Osteoblast (primary cell): Measurements from ENCODE around the gene CCDC85A. TPM values are rescaled to one million over a fixed set of nuclear protein-coding genes. Genes with fewer than 3 reads are reported as not detected.

Source experiments
- DNase-seq: peaks from one replicate; pipeline ENCODE4 v3.0.0; 2011; ENCODE audit warnings: low spot score, mixed read lengths; ENCODE audit not compliant: insufficient read length; ENCODE audit errors: missing footprints
- H2AFZ ChIP-seq: 2 replicates; pipeline ENCODE4 v1.6.0; 2011; ENCODE audit warnings: mild to moderate bottlenecking, low read length
- H3K27ac ChIP-seq: 2 replicates; pipeline ENCODE4 v1.5.1; 2011; ENCODE audit warnings: mild to moderate bottlenecking, low read depth, low read length, moderate library complexity
- H3K27me3 ChIP-seq: 2 replicates; pipeline ENCODE4 v1.6.0; 2012; ENCODE audit warnings: mild to moderate bottlenecking, control low read depth, inconsistent platforms, low read length, moderate library complexity; ENCODE audit not compliant: insufficient read depth
- H3K36me3 ChIP-seq: 2 replicates; pipeline ENCODE4 v1.5.1; 2011; ENCODE audit warnings: mild to moderate bottlenecking, low read length, control low read depth, moderate library complexity; ENCODE audit not compliant: insufficient read depth
- H3K4me1 ChIP-seq: 2 replicates; pipeline ENCODE4 v1.5.1; 2011; ENCODE audit warnings: mild to moderate bottlenecking, low read length, control low read depth, moderate library complexity; ENCODE audit not compliant: insufficient read depth
- H3K4me2 ChIP-seq: 2 replicates; pipeline ENCODE4 v1.6.0; 2011; ENCODE audit warnings: mild to moderate bottlenecking, low read length; ENCODE audit not compliant: insufficient read depth
- H3K4me3 ChIP-seq: fragments of 200-600 bp; sonication (generic); 3 replicates; pipeline ENCODE4 v1.5.1; 2012; ENCODE audit warnings: mild to moderate bottlenecking, low read length, inconsistent platforms; ENCODE audit not compliant: insufficient read depth
- H3K79me2 ChIP-seq: 2 replicates; pipeline ENCODE4 v1.6.0; 2012; ENCODE audit warnings: mild to moderate bottlenecking, low read length, control low read depth, inconsistent platforms; ENCODE audit not compliant: insufficient read depth
- H3K9me3 ChIP-seq: 2 replicates; pipeline ENCODE4 v1.5.1; 2011; ENCODE audit warnings: low read depth, low read length, control low read depth
- H4K20me1 ChIP-seq: 2 replicates; pipeline ENCODE4 v1.6.0; 2012; ENCODE audit warnings: mild to moderate bottlenecking, low read length, control low read depth; ENCODE audit not compliant: insufficient read depth
- CTCF ChIP-seq: IDR thresholded peaks from 2 replicates; pipeline ENCODE4 v1.5.1; 2011; ENCODE audit warnings: mild to moderate bottlenecking, low read depth, low read length, moderate library complexity; ENCODE audit errors: extremely low read depth
- total RNA-seq: library from RNA; depleted of rRNA; stranded (reverse); fragments of >200 nt; gene quantifications from 2 replicates; pipeline ENCODE4 v1.2.3, GENCODE V29; 2012

CCDC85A gene
- total RNA-seq, 1 donor = 0.72 TPM

GRCh38 chr2:56224316-56224715, 40.5 kb downstream of the CCDC85A start:
- no peaks in the 10 kb centered on the region for H4K20me1 ChIP-seq
- no peaks in the 10 kb centered on the region for H3K9me3 ChIP-seq
- H3K4me2 ChIP-seq = no peak overlapping the region
- H3K27me3 ChIP-seq = no peaks in the 10 kb centered on the region
- TF ChIP-seq CTCF = no peak
- no peaks in the 10 kb centered on the region for H3K36me3 ChIP-seq
- DNase-seq = no peak
- no peak overlapping the region for H3K4me3 ChIP-seq
- H2AFZ ChIP-seq = no peak overlapping the region
- no peak overlapping the region for H3K27ac ChIP-seq
- H3K79me2 ChIP-seq = no peaks in the 10 kb centered on the region
- H3K4me1 ChIP-seq = no peaks in the 10 kb centered on the region

- Histone ChIP-seq H3K9me3 (no peaks in the 10 kb centered on the region), H4K20me1 (no peaks in the 10 kb centered on the region), H3K36me3 (no peaks in the 10 kb centered on the region), H3K27ac (no peak overlapping the region), H3K27me3 (no peaks in the 10 kb centered on the region), H3K79me2 (no peaks in the 10 kb centered on the region), H2AFZ (no peak overlapping the region), H3K4me3 (no peak overlapping the region), H3K4me1 (no peaks in the 10 kb centered on the region), H3K4me2 (no peak overlapping the region)
- TF ChIP-seq CTCF = no peak
- DNase-seq = no peak
Observed at GRCh38 chr2:56227811-56228210, 44.0 kb downstream of the CCDC85A start.

- Histone ChIP-seq H3K4me2 (no peak overlapping the region), H3K9me3 (no peaks in the 10 kb centered on the region), H3K36me3 (no peaks in the 10 kb centered on the region), H4K20me1 (no peaks in the 10 kb centered on the region), H3K4me3 (no peak overlapping the region), H3K4me1 (no peaks in the 10 kb centered on the region), H2AFZ (no peak overlapping the region), H3K27me3 (no peaks in the 10 kb centered on the region), H3K27ac (no peak overlapping the region), H3K79me2 (no peaks in the 10 kb centered on the region)
- TF ChIP-seq CTCF = no peak
- DNase-seq = no peak
Observed at GRCh38 chr2:56229397-56230060, 45.7 kb downstream of the CCDC85A start.

- no peaks in the 10 kb centered on the region for H4K20me1 ChIP-seq
- no peaks in the 10 kb centered on the region for H3K36me3 ChIP-seq
- no peak for DNase-seq
- H3K79me2 ChIP-seq = no peaks in the 10 kb centered on the region
- no peak overlapping the region for H2AFZ ChIP-seq
- no peaks in the 10 kb centered on the region for H3K4me1 ChIP-seq
- no peaks in the 10 kb centered on the region for H3K27me3 ChIP-seq
- TF ChIP-seq CTCF = no peak
- no peak overlapping the region for H3K4me2 ChIP-seq
- H3K9me3 ChIP-seq = no peaks in the 10 kb centered on the region
- no peak overlapping the region for H3K27ac ChIP-seq
- no peak overlapping the region for H3K4me3 ChIP-seq
Observed at GRCh38 chr2:56230156-56230555, 46.4 kb downstream of the CCDC85A start.
